HTR-8/SVneo (cell line): ENCODE results near the gene TSPYL4.

Experiments
- DNase-seq: peaks from one replicate; pipeline ENCODE4 v3.0.0; 2011; ENCODE audit warnings: low spot score, mixed read lengths; ENCODE audit not compliant: insufficient read length
- FAIRE-seq: peaks from 2 replicates; lab custom pipeline; 2011; peaks lifted over from hg19 to GRCh38; lab: Jason Lieb, UNC

Gene TSPYL4

GRCh38 chr6:116238083-116238482 is 15.8 kb downstream of the TSPYL4 start:
- FAIRE-seq, result no peak

GRCh38 chr6:116234689-116235088 is 19.2 kb downstream of the TSPYL4 start:
- FAIRE-seq, result no peak
- DNase-seq, result no peak

More at GRCh38 chr6:116238083-116238482, 15.8 kb downstream of the TSPYL4 start:
- no peak for DNase-seq

DNA sequence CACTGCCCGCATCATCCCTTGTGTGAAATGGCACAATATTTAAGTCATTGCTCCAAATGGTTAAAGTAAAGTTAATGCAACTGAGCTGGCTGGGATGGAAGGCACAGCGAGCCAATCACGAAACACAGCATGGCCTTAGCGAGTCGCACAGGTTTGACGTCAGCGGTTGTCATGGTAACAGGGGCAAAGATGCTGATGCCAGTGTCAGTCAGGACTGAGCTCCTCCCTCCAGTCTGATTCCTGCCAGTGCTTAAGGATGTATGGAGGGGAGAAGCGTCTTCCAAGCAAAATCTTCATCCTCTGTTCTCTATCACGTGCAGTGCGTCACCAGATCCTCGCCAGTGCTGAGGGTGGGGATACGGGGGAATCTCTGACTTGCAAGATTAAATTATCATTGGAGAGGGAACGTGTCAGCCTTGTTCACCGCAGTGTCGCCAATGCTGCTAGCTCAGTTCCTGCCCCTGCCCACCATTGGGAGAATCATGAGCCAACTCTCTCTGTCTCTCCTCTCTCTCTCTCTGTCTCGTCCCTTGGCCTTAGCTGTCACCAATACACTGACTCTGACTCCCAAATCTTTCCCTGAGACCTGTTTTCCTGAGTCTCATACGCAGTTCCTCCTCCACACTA is 24.5 kb downstream of the TSPYL4 start:
- FAIRE-seq (no peak), DNase-seq (no peak)

DNA sequence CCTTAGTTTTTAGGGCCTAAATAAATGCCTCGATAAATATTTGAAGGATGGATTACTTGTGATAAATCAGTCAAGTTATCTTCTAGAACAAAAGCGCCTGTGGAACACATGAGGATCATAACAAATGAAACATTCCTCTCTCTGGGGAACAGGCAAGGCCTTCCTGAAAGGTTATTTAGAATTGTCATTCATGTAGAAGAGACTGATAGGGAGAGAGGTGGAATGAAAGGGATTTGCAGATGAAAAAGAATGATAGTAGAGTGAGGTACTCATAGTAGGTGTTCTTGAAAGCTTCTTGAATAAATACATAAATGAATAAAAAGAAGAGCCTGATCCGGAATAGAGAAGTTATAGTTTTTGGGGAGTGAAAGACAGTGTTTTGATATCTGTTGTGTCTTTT is 30.5 kb downstream of the TSPYL4 start:
- FAIRE-seq, result no peak
- DNase-seq, result no peak

DNA sequence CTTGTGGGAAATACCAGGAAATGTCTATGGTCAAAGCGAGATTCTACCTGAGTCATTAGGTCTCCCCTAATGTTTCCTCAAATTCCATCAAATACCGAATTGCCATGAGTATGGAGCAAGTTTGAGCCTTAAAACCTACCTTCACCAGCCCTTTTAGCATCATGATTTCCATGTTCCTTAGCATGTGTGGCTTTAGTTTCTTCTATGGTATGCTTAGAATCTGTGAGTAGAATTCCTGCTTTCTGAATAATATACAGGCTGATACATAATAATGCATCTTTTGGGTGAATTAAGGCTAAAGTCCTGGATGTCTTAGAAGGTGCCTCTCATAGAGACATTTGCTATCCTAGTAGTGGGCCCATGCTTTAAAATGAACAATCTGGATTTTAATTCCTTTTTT is 32.0 kb downstream of the TSPYL4 start:
- FAIRE-seq (no peak), DNase-seq (no peak)

DNA sequence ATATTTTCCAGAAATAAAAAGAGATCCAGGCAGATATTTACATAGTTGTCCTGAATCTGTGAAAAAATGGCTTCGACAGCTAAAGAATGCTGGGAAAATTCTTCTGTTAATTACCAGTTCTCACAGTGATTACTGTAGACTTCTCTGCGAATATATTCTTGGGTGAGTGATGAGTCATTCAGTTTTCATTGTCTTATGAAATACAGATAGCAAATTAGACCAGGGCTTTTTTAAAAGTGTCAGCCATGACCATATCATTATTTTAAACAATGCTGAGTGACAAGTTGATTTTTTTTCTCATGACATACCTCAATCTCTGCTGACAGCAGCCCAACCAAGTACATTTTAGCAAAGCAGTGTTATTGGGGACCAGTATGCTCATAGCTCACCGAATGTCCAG is 32.8 kb downstream of the TSPYL4 start:
- FAIRE-seq (no peak), DNase-seq (no peak)

- FAIRE-seq (no peak), DNase-seq (no peak)
Measured at GRCh38 chr6:116218866-116219265, 35.0 kb downstream of the TSPYL4 start.

DNA sequence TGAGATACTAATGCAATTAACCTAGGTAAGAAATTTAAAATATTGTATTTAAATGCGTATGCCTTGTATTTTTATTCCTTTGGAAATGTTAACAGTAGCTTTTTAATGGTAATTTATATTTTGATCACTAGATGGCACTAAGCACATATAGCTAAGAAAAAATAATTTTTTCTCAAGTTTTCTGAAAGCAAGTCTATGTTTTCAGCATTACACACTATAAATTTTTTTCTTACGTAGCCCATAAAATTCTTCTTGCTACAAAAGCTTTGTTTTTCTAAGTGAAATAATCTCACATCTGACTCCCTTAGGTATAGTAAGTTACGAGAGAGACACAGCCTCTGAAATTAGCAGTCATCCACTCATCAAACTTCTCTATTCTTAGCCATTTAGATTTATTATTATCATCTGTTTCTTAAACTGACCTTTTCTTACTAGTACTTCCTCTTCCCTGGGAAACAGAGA is 35.7 kb downstream of the TSPYL4 start:
- FAIRE-seq (no peak), DNase-seq (no peak)

DNA sequence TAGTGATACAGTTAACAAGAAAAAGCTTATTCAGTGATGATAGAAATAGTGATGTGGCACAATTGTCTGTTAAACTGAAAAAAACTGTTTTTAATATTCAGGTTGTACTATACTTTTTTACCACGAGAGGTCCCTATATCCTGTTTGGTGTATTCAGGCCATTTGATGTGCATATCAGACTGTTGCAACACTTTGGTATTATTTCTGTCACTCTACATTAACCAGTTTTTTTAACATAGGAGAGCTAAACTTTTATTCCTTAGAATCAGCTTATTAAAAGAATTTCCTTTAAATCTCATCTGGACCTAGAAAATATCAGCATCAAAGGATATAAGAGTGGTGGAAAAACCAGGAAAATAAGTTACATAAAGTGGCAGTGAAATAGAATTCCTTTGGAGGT is 36.8 kb downstream of the TSPYL4 start:
- DNase-seq, result no peak

DNA sequence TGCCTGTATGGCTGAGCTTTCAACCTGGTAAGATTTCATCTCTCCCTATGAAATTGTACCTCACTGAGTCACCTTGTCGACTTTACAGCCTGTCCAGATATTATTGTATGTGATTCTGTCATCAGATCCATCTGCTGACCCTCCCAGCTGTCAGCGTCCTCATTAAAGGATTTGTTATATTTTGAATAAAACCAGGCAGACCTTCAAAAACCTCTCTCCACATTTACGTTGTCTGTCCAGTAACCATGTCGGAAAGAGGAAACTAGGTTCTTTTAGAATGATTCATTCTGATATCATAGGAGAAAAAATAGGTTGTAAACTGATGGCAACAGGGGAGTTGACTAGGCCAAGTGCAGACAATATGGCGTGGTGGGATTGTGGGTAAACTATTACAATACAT is 38.5 kb downstream of the TSPYL4 start:
- FAIRE-seq, result no peak
- no peak for DNase-seq

More for the DNA sequence above, 36.8 kb downstream of the TSPYL4 start:
- no peak for FAIRE-seq

GRCh38 chr6:116214681-116215080 is 39.2 kb downstream of the TSPYL4 start:
- no peak for DNase-seq
- FAIRE-seq, result no peak

DNA sequence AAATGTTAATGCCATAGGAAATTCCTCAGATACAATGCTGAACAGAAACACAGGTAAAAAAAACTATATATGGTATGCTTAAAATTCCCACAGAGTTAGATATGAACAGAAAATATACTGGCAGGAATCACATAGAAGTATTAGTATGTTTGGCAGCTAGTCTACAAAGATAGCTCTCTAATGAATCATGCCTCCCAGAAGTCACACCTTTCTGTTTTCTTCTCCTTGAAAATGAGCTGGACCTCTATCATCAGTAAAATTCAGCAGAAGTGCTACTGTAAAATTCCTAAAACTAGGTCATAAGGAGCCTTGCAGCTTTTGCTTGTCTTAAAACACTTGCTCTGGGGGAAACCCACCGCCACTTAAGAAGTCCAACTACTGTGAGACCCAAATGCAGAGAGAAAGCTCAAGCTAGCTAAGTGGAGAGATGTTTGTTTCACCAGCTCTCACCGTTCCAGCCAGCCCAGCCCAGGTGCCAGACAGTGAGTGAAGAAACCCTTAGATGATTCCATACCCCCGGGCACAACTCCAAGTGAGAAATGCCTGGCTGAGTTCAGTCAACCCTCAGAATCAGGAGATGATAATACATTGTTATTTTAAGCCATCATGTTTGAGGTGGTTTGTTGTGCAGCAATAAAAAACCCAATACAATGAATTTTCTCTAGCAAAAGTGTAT is 43.0 kb downstream of the TSPYL4 start:
- no peak for DNase-seq
- no peak for FAIRE-seq

DNA sequence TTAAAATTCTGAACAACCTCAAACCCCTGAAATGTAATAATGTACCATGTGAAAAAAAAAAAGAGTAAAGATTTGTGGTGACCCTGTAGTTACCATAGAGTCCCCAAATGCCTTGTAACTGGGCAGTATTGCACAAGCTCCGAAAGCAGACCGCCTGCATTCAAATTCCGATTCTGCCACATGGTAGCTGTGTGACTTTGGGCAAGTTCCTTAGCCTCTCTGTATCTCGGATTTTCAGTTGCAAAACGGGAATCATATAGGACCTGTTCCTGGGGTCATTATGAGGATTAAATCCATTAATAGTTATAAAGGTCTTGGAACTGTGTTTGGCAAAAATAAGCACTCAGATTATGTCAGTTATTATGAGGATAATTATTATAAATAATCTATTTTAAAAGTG is 43.6 kb downstream of the TSPYL4 start:
- no peak for DNase-seq
- FAIRE-seq, result no peak

DNA sequence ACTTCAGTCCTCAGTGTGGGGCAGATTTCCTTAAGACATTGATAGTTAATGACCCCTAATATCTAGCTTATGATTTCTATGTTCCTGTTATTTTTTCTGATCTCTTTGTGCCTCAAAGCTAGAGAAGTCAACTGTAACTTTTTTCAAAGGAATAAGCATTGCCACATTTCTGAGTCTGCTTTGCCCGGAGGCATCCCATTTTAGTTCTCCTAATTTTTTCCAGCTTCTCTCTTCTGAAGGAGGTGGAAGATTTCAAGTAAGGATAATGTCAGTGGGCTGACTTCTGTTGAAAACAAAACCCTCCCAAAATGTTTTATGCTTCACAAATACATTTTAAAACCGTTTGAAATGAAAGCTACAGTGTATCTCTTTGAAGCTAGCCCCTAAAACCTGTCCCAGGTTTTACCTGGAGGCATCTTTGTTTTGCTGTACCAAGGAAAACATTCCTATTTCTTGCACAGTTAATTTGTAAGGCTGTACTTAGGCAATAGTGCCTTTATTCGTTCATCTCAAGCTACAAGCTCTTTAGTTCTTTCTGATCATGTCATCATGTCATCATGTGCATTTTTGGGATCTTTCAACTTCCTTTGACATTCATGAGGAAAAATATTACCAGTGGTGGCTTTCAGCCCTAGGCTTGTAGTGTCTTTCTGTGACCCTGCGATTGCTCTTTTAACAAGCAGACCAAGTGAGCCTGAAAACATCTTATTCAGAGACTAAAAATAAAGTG is 45.7 kb downstream of the TSPYL4 start:
- DNase-seq (no peak), FAIRE-seq (no peak)

GRCh38 chr6:116206231-116206903 is 47.5 kb downstream of the TSPYL4 start:
- no peak for FAIRE-seq

DNA sequence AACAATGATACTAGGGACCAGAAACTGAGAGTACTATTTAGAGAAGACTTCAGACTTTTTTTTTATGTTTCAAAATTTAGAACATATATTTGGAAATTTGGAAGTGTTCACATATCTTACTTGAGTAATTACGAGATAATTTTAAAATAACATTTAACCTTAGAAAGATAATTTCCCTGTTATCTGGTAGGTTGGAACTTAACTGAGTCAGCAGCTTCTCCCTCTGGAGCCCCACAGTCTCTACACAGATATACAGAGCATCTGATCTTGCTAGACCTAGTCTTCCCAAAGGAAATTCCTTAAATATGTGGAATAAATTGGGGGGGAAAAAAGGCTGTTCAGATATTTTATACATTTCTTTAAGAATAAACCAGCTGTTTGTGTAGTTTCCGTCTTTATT is 48.6 kb downstream of the TSPYL4 start:
- DNase-seq (no peak), FAIRE-seq (no peak)

More at GRCh38 chr6:116206231-116206903, 47.5 kb downstream of the TSPYL4 start:
- DNase-seq, result no peak

DNA sequence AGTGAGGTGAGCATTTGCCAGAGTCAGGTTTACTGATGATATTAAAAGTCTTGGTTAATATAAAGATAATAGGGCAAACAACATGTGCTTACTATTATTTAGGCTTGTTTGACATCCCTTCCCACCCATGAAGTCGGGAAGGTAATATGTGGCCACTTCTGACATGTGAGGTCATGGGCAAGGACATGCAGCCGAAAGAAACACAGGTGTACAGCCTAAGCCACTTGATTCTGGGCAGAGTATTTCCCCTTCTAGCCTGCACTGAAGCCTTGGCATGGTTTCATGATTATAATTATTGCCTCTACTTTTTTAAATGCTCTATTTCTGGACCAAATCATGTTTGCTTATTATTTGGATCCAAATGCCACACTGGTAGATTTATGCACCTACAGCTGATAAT is 52.3 kb downstream of the TSPYL4 start:
- FAIRE-seq, result no peak
- DNase-seq, result no peak

DNA sequence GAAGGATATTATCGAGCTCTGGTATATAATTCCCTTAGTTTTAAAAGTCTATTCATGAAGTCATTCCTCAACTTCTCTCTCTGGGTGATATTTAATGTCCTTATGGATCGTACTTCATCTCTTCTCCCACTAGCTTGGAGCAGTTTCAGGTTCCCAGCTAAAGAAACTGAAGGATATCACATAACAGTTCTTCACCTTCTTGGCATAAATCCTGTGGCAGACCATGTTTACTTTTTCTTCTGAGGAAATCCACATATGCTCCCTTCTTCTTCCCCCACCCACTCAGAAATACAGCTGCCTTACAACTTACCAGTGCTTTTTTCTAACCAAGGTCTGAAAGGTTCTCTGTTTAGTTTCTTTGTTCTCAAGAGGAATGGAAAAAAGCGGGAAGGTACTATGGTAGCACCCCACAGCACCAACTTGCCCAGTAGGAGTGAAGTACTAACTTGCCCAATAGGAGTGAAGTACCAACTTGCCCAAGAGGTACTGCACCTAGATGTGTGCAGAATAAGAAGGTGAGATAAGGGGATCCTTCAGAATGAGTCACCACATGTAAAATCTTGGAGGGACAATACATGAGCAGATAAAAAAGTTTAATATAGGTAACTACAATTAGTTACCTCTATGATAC is 53.1 kb downstream of the TSPYL4 start:
- no peak for FAIRE-seq

More for the DNA sequence above, 53.1 kb downstream of the TSPYL4 start:
- DNase-seq, result no peak
